Germinal center (tissue), 1 donor: ENCODE results near the gene NAB1.

Experiments
- DNase-seq: peaks from one replicate; pipeline ENCODE4 v3.0.0; 2012; ENCODE audit warnings: mixed read lengths, low spot score

The NAB1 gene

DNA sequence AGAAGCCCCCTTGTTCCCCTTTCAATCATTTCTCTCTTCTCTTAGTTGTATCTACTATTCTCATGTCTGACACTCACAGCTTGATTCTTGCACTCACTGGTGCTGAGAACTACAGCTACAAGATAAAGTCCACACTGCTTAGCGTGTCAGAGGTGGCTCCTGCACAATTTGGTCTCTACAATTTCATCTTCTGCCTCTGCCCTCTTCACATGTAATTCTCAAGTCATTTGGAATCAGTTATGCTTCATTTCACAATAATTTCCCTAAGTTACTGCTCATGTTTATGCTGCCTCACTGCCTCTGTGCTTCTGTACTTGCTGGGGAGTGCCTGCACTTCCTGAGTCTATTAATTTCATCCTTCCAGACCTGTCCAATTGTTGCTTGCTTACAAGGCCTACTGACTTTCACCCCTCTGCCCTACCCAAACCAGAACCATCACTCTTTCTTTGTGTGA lies 11.6 kb upstream of the NAB1 start:
- peak; percentile 21 for DNase-seq

- DNase-seq: no peak
Observed at GRCh38 chr2:190637903-190638618, 10.8 kb upstream of the NAB1 start.

DNA sequence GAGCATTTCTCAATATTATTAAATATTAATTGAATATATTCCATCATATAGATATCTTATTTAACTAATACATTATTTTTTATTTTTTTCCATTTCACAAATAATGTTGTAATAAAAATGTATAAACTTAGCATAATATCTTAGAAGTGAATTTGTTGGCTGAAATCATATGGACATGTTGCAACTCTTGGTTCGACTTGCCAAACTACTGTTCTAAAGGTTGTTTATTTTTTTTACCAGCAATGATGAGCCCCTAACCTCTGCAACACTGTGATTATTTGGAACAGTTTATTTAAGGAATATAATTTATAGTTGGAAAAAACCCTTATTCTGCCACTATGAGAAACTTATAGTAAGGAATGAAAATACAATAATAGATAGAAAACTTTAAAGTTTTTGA lies 8.8 kb upstream of the NAB1 start:
- no peak for DNase-seq

GRCh38 chr2:190641469-190641868 lies 7.4 kb upstream of the NAB1 start:
- DNase-seq: no peak

DNA sequence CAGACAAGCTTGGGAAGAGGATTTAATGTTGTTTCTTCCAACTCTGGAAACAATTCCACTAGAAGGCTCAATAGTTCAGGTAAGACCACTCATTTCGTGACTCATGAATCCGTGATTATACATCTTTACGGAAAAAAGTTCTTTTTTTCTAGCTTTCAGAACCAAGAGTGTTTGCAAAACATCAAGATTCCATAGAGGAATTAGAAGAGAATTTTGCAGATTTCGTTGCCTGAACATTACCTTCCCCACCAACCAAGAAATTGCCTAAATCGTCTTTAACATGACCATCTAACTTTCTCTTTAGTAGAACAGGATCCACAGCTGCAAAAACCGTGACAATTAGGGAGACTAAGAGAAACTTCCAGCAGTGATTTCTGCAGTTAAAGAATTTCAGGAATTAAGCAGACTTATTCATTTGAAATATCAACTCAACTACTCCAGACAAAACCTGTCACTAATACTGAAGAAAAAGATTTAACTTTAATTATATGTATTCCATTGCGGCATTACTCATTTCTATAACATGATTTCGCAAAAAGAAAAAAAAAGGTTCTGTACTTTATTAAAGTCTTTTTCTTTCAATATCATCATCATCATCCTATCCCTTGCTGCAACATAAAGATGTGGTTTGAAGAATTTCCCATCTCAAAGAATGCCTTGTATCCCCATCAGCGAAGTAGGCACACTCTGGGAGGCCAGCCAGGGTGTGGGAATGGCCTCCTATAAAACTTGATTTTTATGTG lies 1.9 kb upstream of the NAB1 start:
- DNase-seq: no peak

- peak; percentile 88 for DNase-seq
Observed at GRCh38 chr2:190648289-190649034, 421 bp upstream of the NAB1 start.

DNA sequence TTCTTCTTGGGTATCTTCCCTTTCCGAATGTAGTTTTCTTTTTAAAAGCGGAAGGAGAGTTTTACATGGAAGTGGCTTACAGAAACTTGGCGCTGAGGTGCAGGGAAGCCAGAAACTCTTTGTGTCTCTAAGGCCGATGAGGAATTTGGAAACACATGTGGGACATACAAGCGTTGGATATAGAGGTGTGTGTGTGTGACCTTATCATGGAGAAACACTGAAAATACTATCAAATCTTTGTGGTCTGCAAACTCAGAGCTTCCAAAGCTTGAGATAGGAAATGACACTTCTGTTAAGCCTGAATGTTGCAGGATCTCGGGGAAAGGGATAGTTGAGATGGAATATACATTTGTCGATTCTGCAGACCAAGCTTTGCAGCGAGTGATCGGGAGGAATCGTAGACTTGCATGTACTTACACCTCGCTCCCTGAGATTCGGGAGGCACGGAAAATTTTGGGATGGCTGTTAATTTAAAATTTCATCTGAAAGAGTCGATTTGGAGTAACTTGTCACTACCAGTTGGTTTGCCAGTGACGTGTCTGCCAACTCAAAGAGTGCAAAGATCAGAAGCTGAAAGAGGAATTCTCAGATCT lies 1.0 kb downstream of the NAB1 start:
- no peak for DNase-seq

DNA sequence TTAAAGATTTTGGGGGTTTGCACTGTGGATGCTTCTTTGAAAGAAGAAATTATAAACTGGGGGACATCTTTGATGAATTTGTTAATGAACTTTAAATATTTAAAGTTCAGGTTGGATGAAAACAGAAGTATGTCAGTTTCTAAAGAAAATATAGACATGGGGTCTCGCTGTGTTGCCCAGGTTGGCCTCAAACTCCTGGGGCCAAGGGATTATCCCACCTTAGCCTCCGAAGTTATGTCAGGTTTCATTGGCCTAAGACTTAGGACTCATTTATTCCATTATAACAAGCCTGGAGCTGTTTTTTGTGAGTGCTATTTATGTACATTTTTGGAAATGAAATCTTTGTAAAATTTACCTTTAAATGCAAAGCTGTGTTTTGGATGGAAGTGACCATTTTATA lies 2.5 kb downstream of the NAB1 start:
- no peak for DNase-seq

DNA sequence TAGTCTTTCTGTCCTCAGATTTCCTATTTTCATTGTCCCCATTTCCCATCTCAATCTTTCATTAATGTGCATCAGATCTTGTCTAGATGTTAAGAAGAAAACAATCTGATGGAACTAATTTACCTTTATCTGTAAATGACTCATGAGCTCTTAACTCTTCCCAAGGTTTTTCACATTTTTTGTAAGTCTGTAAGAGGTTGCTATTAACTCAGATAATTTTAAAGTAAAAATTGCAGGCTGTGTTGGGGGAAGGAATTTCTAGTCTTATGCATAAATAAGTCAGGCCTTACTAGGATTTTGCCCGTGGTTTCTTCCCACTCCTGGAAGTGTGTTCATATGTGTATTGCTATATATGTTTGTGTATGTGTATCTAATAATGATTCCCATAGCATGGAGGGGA lies 4.3 kb downstream of the NAB1 start:
- DNase-seq: no peak

DNA sequence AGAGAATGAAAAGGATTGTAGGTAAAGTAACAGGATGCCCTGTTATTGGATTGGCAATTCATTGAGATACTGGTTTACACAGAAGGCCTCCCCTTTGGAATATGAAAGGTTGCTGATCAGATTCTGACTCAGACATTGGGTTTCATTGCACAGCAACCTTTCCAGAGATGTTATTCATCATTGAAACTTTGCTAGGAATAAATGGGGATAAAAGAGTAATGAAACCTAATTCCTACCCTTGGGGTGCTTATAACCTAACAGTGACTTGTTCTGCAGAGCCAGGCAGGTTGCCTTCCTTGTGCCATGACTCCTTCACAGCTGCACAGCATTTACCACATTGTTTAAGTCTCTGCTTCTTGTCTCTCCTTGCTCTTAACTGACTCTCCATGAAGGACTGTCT lies 5.0 kb downstream of the NAB1 start:
- DNase-seq: no peak

DNA sequence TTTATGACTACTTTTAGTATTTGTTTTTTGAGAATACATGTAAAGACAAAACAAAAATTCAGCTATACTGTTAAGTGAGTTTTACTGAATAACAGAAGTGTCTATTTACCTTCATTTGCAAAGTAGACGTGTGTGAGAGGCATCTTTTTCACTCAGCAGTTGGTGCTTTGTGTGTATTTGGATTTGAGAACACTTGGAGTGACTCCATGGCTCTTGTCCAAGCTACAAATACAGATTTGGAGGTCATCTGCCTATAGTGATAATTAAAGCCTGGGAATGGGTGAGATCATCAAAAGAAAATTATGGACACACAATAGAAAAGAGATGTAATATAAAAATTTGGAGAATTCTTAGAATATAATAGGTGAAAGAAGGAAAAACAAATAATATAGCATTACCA lies 6.2 kb downstream of the NAB1 start:
- DNase-seq: no peak

DNA sequence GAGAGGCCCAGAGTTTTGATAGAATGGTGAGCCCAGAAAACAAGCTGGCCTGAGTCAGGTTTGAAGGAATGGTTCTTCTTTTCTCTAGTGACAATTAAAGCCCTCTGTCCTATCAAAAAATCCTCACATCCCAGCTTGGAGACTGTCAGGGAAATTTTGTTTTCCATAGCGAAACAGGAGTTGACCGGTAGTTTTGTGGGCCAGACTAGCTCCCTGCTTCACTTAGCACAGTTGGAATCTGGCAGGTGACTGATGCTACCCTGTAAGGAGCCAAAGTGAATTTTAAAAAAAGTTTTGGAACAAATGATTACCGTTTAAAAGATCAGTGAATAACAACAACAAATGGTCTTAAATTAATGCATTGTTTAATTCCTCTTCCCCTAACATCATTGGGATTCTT lies 6.7 kb downstream of the NAB1 start:
- DNase-seq: no peak

GRCh38 chr2:190656301-190656700 lies 7.4 kb downstream of the NAB1 start:
- no peak for DNase-seq

- DNase-seq: no peak
Observed at GRCh38 chr2:190657474-190658255, 8.8 kb downstream of the NAB1 start.

GRCh38 chr2:190659553-190659952 lies 10.7 kb downstream of the NAB1 start:
- no peak for DNase-seq

GRCh38 chr2:190662754-190663153 lies 13.9 kb downstream of the NAB1 start:
- no peak for DNase-seq

- no peak for DNase-seq
Observed at GRCh38 chr2:190663348-190663747, 14.5 kb downstream of the NAB1 start.

DNA sequence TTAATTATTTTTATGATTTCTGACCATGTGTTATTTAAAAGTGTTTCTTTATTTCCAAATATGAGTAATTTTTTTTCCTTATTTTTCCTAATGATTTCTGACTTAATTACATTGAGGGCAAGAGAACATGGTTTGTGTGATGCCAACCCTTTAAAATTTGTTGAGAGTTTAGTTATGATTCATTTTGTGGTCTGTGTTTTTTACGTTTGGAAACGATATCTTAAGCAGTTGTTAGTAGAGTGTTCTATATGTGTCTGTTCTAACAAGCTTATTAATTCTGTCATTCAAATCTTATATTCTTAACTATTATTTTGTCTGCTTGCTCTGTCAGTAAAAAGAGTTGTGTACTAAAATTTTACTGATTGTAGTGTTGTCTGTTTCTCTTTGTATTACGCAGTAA lies 15.0 kb downstream of the NAB1 start:
- DNase-seq: no peak

DNA sequence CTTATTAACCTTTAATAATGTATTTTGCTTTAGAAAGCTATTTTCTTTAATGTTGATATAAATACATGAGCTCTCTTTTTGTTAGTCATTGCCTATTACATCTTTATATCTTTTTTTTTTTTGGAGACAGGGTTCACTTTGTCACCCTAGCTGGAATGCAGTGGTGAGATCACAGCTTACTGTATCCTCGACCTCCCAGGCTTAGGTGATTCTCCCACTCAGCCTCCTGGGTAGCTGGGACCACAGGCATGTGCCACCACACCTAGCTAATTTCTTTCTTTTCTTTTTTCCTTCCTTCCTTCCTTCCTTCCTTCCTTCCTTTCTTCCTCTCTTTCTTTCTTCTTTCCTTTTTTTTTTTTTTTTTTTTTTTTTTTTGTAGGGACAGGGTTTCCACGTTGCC lies 15.4 kb downstream of the NAB1 start:
- no peak for DNase-seq

DNA sequence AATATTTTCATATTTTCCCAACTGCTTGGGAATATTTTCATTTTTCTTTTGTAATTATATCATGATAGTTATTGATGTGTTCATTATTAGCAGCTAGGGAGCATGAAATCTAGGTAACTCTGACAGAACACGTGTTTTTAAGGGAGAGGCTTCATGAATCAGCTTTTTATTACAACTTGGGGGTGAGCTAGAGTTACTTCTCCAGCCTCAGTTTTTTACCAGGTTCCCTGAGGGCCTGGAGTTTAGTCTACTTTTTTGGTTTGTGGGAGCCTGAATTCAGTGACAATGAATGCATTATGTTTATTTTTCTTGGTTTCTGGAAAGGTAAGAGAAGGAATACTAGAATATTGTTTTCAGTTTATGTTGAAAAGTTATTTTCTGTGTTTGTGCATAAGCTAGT lies 18.0 kb downstream of the NAB1 start:
- DNase-seq: no peak

DNA sequence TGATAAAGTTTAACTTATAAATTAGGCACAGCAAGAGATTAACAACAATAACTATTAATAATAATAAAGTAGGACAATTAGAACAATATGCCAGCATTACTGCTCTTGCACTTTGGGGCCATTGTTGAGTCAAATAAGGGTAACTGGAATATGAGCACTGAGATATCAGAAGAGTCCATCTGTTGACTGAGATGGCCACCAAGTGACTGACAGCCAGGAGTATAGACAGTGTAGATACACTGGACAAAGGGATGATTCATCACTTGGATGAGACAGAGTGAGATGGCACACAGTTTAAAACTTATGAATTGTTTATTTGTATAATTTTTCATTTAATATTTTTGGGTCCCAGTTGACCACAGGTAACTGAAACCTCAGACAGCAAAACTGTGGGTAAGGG lies 20.0 kb downstream of the NAB1 start:
- no peak for DNase-seq
